Keratinocyte (primary cell): ENCODE data around the gene CNGA4. TPM values are rescaled to one million over a fixed set of nuclear protein-coding genes. Genes with fewer than 3 reads are reported as not detected.

Experiments
- DNase-seq: peaks from one replicate; pipeline ENCODE4 v3.0.0-alpha.2; 2011; ENCODE audit warnings: low read depth, missing footprints, low spot score
- FAIRE-seq: peaks from 2 replicates; lab custom pipeline; 2011; peaks lifted over from hg19 to GRCh38; lab: Jason Lieb, UNC
- H2AFZ ChIP-seq: 2 replicates; pipeline ENCODE4 v1.6.0; 2012; ENCODE audit warnings: low read length, control low read depth, inconsistent platforms; ENCODE audit not compliant: control insufficient read depth
- H3K27ac ChIP-seq: 2 replicates; pipeline ENCODE4 v1.5.1; 2011; ENCODE audit warnings: low read length; ENCODE audit not compliant: control insufficient read depth, insufficient read depth
- H3K27me3 ChIP-seq: 3 replicates; pipeline ENCODE4 v1.6.0; 2011; ENCODE audit warnings: low read length; ENCODE audit not compliant: control insufficient read depth, insufficient read depth; ENCODE audit errors: extremely low read depth
- H3K36me3 ChIP-seq, 2 experiments: 2 replicates in 1 of 2; 3 replicates in 1 of 2; pipeline ENCODE4 v1.5.1; 2011; ENCODE audit warnings: low read length in 2 of 2, mild to moderate bottlenecking in 1 of 2; ENCODE audit not compliant: control insufficient read depth in 2 of 2, insufficient read depth in 2 of 2; ENCODE audit errors: extremely low read depth in 1 of 2
- H3K4me1 ChIP-seq: 3 replicates; pipeline ENCODE4 v1.5.1; 2011; ENCODE audit warnings: low read length; ENCODE audit not compliant: control insufficient read depth, insufficient read depth; ENCODE audit errors: extremely low read depth
- H3K4me2 ChIP-seq: 3 replicates; pipeline ENCODE4 v1.6.0; 2011; ENCODE audit warnings: low read depth, low read length; ENCODE audit not compliant: control insufficient read depth, insufficient read depth; ENCODE audit errors: extremely low read depth
- H3K4me3 ChIP-seq, 3 experiments: fragments of 200-600 bp in 1 of 3; sonication (generic) in 1 of 3; 2 replicates in 2 of 3; 3 replicates in 1 of 3; pipeline ENCODE4 v1.5.1; 2011 to 2016; ENCODE audit warnings: low read length in 3 of 3, mild to moderate bottlenecking in 3 of 3, control low read depth in 2 of 3, inconsistent platforms in 1 of 3, low read depth in 1 of 3, mixed read lengths in 1 of 3, mixed run types in 1 of 3, moderate library complexity in 1 of 3; ENCODE audit not compliant: control insufficient read depth in 2 of 3, insufficient read depth in 2 of 3; ENCODE audit errors: extremely low read depth in 1 of 3
- H3K79me2 ChIP-seq: 2 replicates; pipeline ENCODE4 v1.6.0; 2012; ENCODE audit warnings: low read length; ENCODE audit not compliant: control insufficient read depth, insufficient read depth
- H3K9ac ChIP-seq: 3 replicates; pipeline ENCODE4 v1.6.0; 2011; ENCODE audit warnings: low read length; ENCODE audit not compliant: control insufficient read depth, insufficient read depth; ENCODE audit errors: extremely low read depth
- H3K9me1 ChIP-seq: 3 replicates; pipeline ENCODE4 v1.6.0; 2011; ENCODE audit warnings: low read length; ENCODE audit not compliant: control insufficient read depth, insufficient read depth; ENCODE audit errors: extremely low read depth
- H3K9me3 ChIP-seq: 2 replicates; pipeline ENCODE4 v1.5.1; 2012; ENCODE audit warnings: low read depth, low read length; ENCODE audit not compliant: control insufficient read depth
- H4K20me1 ChIP-seq: 3 replicates; pipeline ENCODE4 v1.6.0; 2011; ENCODE audit warnings: low read length; ENCODE audit not compliant: control insufficient read depth, insufficient read depth; ENCODE audit errors: extremely low read depth
- CTCF ChIP-seq, 3 experiments: IDR thresholded peaks in 1 of 3; conservative IDR thresholded peaks in 1 of 3; optimal IDR thresholded peaks in 1 of 3; 2 replicates in 2 of 3; 3 replicates in 1 of 3; pipeline versions ENCODE3 to v1.5.1; 2011; ENCODE audit warnings: low read length in 3 of 3, mild to moderate bottlenecking in 3 of 3, moderate library complexity in 2 of 3, control low read depth in 1 of 3, inconsistent platforms in 1 of 3; ENCODE audit not compliant: insufficient read depth in 2 of 3; ENCODE audit errors: extremely low read depth in 1 of 3
- EZH2 ChIP-seq: IDR thresholded peaks from one replicate; pipeline ENCODE4 v1.6.1; 2012; ENCODE audit warnings: inconsistent platforms, mild to moderate bottlenecking, low read length, moderate library complexity
- dilution Hi-C: fragments of 300-500 bp; cut with MboI; formaldehyde crosslinking; loops from one replicate; pipeline ENCODE4 v1.7.0; 2020; ENCODE audit warnings: low sequenced_read_pairs; ENCODE audit not compliant: extremely low pct_ligation_motif_present
- polyA plus RNA-seq, 5 experiments: library from polyadenylated mRNA; depleted of rRNA in 3 of 5; stranded (reverse) in 3 of 5; stranded (forward) in 1 of 5; unstranded in 1 of 5; fragments of >200 nt; gene quantifications; 1 replicate in 1 of 5; 2 replicates in 3 of 5; 3 replicates in 1 of 5; pipeline versions ENCODE4 v1.2.1 to v1.2.3, GENCODE V29; 2011 to 2012; ENCODE audit warnings: missing spikeins in 2 of 5, low read depth in 1 of 5, low replicate concordance in 1 of 5

Gene CNGA4
- polyA plus RNA-seq, 1 donor (not counting 4 experiments of a cell fraction or from before 2014, with no cell fraction given) = 0.09 TPM

GRCh38 chr11:6200975-6201374 is 37.9 kb upstream of the CNGA4 start:
- Histone ChIP-seq H4K20me1 (no peaks in the 10 kb centered on the region), H3K9me1 (no peaks in the 10 kb centered on the region), H3K9me3 (no peaks in the 10 kb centered on the region), H3K4me3 (no peak overlapping the region), H3K4me2 (no peak overlapping the region), H3K27ac (no peak overlapping the region), H3K4me1 (no peaks in the 10 kb centered on the region), H2AFZ (no peak overlapping the region), H3K27me3 (no peaks in the 10 kb centered on the region), H3K79me2 (no peaks in the 10 kb centered on the region), H3K9ac (no peak overlapping the region), H3K36me3 (peaks cover 0 to 3% of the 10 kb centered on the region in 2 experiments)
- no peak for FAIRE-seq
- dilution Hi-C loops = no loop called here
- no peak for DNase-seq
- TF ChIP-seq EZH2 = no peak

- Histone ChIP-seq H2AFZ (no peak overlapping the region), H3K36me3 (peaks cover 0 to 3% of the 10 kb centered on the region in 2 experiments), H3K27ac (no peak overlapping the region), H3K4me2 (no peak overlapping the region), H3K79me2 (no peaks in the 10 kb centered on the region), H3K9me3 (no peaks in the 10 kb centered on the region), H3K9ac (no peak overlapping the region), H3K27me3 (no peaks in the 10 kb centered on the region), H3K4me3 (no peak overlapping the region), H4K20me1 (no peaks in the 10 kb centered on the region), H3K9me1 (no peaks in the 10 kb centered on the region), H3K4me1 (no peaks in the 10 kb centered on the region)
- FAIRE-seq = no peak
- TF ChIP-seq EZH2 = no peak
- TF ChIP-seq CTCF (optimal IDR thresholded peaks at IDR 0.05 in 1 of 3, IDR thresholded peaks at IDR 0.05 in 1 of 3, conservative IDR thresholded peaks at IDR 0.05 in 1 of 3; ENCODE audit: extremely low read depth in 1 of 3, insufficient read depth in 2 of 3, low read length in 3 of 3) = no peak
- DNase-seq = no peak
- dilution Hi-C loops = no loop called here
These were observed 37.4 kb upstream of the CNGA4 start for GRCh38 chr11:6201481-6201880.

GRCh38 chr11:6202041-6202440 is 36.8 kb upstream of the CNGA4 start:
- Histone ChIP-seq H3K27me3 (no peaks in the 10 kb centered on the region), H3K79me2 (no peaks in the 10 kb centered on the region), H3K4me2 (no peak overlapping the region), H2AFZ (no peak overlapping the region), H4K20me1 (no peaks in the 10 kb centered on the region), H3K9ac (no peak overlapping the region), H3K4me1 (no peaks in the 10 kb centered on the region), H3K27ac (no peak overlapping the region), H3K36me3 (peaks cover 0 to 3% of the 10 kb centered on the region in 2 experiments), H3K4me3 (no peak overlapping the region), H3K9me3 (no peaks in the 10 kb centered on the region), H3K9me1 (no peaks in the 10 kb centered on the region)
- FAIRE-seq (no peak), DNase-seq (no peak)
- dilution Hi-C loops = no loop called here
- TF ChIP-seq EZH2 (no peak), CTCF (optimal IDR thresholded peaks at IDR 0.05 in 1 of 3, IDR thresholded peaks at IDR 0.05 in 1 of 3, conservative IDR thresholded peaks at IDR 0.05 in 1 of 3; ENCODE audit: extremely low read depth in 1 of 3, insufficient read depth in 2 of 3, low read length in 3 of 3) (no peak)
